Measurements from ENCODE around the gene MVB12B.

DNA sequence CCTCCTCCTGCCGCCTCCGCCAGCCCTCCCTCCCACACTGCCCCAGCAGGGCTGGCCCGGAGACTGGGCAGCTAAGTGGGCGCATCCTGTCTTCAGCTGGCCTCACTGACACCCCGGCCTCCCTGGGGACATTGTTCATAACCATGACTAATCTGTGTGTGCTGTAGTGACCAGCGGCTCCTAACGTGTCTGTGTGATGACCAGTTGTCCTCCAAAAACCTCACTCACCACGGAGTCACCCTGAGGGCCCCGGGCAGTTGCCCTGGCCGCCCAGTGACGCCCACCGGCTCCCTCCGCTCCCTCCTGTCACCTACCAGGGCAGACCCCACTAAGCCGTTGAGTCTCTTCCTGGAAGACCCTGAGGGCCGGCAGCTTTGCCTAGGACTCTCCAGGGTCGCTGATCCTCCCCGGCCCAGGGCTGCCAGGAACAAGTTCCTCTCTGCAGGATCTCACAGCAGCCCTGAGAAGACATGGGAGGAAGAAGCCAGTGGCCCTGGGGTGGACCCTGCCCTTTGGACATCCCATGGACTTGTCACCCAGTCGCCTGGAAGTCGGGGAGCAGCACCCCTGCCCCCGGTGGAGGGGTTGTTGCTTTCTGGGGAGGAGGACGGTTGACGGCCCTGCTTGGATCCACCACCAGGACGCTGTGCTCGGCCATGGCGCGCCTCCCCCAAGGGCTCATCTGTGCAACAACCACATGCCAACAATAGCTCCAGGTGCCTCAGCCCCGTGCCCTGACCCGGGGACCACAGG lies 176.9 kb downstream of the MVB12B start:
- TF ChIP-seq, protein P1, sequence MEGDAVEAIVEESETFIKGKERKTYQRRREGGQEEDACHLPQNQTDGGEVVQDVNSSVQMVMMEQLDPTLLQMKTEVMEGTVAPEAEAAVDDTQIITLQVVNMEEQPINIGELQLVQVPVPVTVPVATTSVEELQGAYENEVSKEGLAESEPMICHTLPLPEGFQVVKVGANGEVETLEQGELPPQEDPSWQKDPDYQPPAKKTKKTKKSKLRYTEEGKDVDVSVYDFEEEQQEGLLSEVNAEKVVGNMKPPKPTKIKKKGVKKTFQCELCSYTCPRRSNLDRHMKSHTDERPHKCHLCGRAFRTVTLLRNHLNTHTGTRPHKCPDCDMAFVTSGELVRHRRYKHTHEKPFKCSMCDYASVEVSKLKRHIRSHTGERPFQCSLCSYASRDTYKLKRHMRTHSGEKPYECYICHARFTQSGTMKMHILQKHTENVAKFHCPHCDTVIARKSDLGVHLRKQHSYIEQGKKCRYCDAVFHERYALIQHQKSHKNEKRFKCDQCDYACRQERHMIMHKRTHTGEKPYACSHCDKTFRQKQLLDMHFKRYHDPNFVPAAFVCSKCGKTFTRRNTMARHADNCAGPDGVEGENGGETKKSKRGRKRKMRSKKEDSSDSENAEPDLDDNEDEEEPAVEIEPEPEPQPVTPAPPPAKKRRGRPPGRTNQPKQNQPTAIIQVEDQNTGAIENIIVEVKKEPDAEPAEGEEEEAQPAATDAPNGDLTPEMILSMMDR (IDR thresholded peaks at IDR 0.05): no peak
- TF ChIP-seq EP300 (IDR thresholded peaks at IDR 0.05): no peak
- TF ChIP-seq POLR2AphosphoS5 (IDR thresholded peaks at IDR 0.05): no peak
